Measurements from ENCODE around the gene TRIOBP.

The TRIOBP gene

GRCh38 chr22:37704645-37705044 lies 7.8 kb downstream of the TRIOBP start:
- TF ChIP-seq ZFX (IDR thresholded peaks at IDR 0.05), result no peak
- no peak for TF ChIP-seq CTCF (conservative IDR thresholded peaks at IDR 0.05)

GRCh38 chr22:37705205-37705604 lies 8.4 kb downstream of the TRIOBP start:
- H3K27ac ChIP-seq, result no peak overlapping the region
- no peak for TF ChIP-seq CTCF (conservative IDR thresholded peaks at IDR 0.05)
- no peak for TF ChIP-seq ZFX (IDR thresholded peaks at IDR 0.05)

More at GRCh38 chr22:37704645-37705044, 7.8 kb downstream of the TRIOBP start:
- H3K27ac ChIP-seq, result no peak overlapping the region

GRCh38 chr22:37708580-37709444 lies 12.0 kb downstream of the TRIOBP start:
- H3K27ac ChIP-seq, result no peak overlapping the region
- TF ChIP-seq CTCF (conservative IDR thresholded peaks at IDR 0.05) (no peak), ZFX (IDR thresholded peaks at IDR 0.05) (no peak)

- no peak overlapping the region for H3K27ac ChIP-seq
- TF ChIP-seq CTCF (conservative IDR thresholded peaks at IDR 0.05), result no peak
- TF ChIP-seq ZFX (IDR thresholded peaks at IDR 0.05), result no peak
These were observed 12.6 kb downstream of the TRIOBP start for GRCh38 chr22:37709445-37709765.

- no peak overlapping the region for H3K27ac ChIP-seq
- TF ChIP-seq CTCF (conservative IDR thresholded peaks at IDR 0.05), result no peak
- TF ChIP-seq ZFX (IDR thresholded peaks at IDR 0.05), result no peak
These were observed 13.8 kb downstream of the TRIOBP start for GRCh38 chr22:37710675-37711074.

GRCh38 chr22:37711490-37711889 lies 14.6 kb downstream of the TRIOBP start:
- TF ChIP-seq ZFX (IDR thresholded peaks at IDR 0.05), result no peak
- no peak for TF ChIP-seq CTCF (conservative IDR thresholded peaks at IDR 0.05)

GRCh38 chr22:37713761-37714160 lies 16.9 kb downstream of the TRIOBP start:
- no peak for TF ChIP-seq CTCF (conservative IDR thresholded peaks at IDR 0.05)
- TF ChIP-seq ZFX (IDR thresholded peaks at IDR 0.05), result no peak
- H3K27ac ChIP-seq, result no peak overlapping the region

More at GRCh38 chr22:37711490-37711889, 14.6 kb downstream of the TRIOBP start:
- no peak overlapping the region for H3K27ac ChIP-seq
